ENCODE data around the gene CDH6.

The CDH6 gene

GRCh38 chr5:31271567-31271966, 78.1 kb downstream of the CDH6 start:
- Histone ChIP-seq H3K9ac (no peak overlapping the region), H3K4me1 (ENCODE audit: low read depth, poor library complexity, severe bottlenecking) (no peaks in the 10 kb centered on the region), H3K36me3 (ENCODE audit: insufficient read depth) (no peaks in the 10 kb centered on the region), H3K79me2 (ENCODE audit: insufficient read depth, low read depth) (no peaks in the 10 kb centered on the region), H3K27ac (no peak overlapping the region), H3K4me3 (IDR thresholded peaks at IDR 0.05; ENCODE audit: insufficient read depth, low read depth, low read length) (no peak overlapping the region), H3K4me2 (no peak overlapping the region), H4K20me1 (ENCODE audit: insufficient read depth) (no peaks in the 10 kb centered on the region), H3K27me3 (ENCODE audit: insufficient read depth, low read depth) (no peaks in the 10 kb centered on the region), H2AFZ (ENCODE audit: low read depth) (no peak overlapping the region)
- TF ChIP-seq CTCF (conservative IDR thresholded peaks at IDR 0.05; ENCODE audit: low read depth, low read length): no peak

- H3K27ac ChIP-seq: no peak overlapping the region
- H4K20me1 ChIP-seq (ENCODE audit: insufficient read depth): no peaks in the 10 kb centered on the region
- no peak overlapping the region for H3K9ac ChIP-seq
- no peak overlapping the region for H2AFZ ChIP-seq (ENCODE audit: low read depth)
- H3K27me3 ChIP-seq (ENCODE audit: insufficient read depth, low read depth): no peaks in the 10 kb centered on the region
- no peaks in the 10 kb centered on the region for H3K36me3 ChIP-seq (ENCODE audit: insufficient read depth)
- H3K79me2 ChIP-seq (ENCODE audit: insufficient read depth, low read depth): no peaks in the 10 kb centered on the region
- no peak overlapping the region for H3K4me2 ChIP-seq
- H3K4me1 ChIP-seq (ENCODE audit: low read depth, poor library complexity, severe bottlenecking): no peaks in the 10 kb centered on the region
- TF ChIP-seq CTCF (conservative IDR thresholded peaks at IDR 0.05; ENCODE audit: low read depth, low read length): no peak
- no peak overlapping the region for H3K4me3 ChIP-seq (IDR thresholded peaks at IDR 0.05; ENCODE audit: insufficient read depth, low read depth, low read length)
Measured at GRCh38 chr5:31273161-31273560, 79.7 kb downstream of the CDH6 start.

- Histone ChIP-seq H3K9ac (no peak overlapping the region), H3K27ac (no peak overlapping the region), H3K79me2 (ENCODE audit: insufficient read depth, low read depth) (no peaks in the 10 kb centered on the region), H3K4me2 (no peak overlapping the region), H3K36me3 (ENCODE audit: insufficient read depth) (no peaks in the 10 kb centered on the region), H4K20me1 (ENCODE audit: insufficient read depth) (no peaks in the 10 kb centered on the region), H3K4me1 (ENCODE audit: low read depth, poor library complexity, severe bottlenecking) (no peaks in the 10 kb centered on the region), H3K4me3 (IDR thresholded peaks at IDR 0.05; ENCODE audit: insufficient read depth, low read depth, low read length) (no peak overlapping the region), H2AFZ (ENCODE audit: low read depth) (no peak overlapping the region), H3K27me3 (ENCODE audit: insufficient read depth, low read depth) (no peaks in the 10 kb centered on the region)
- no peak for TF ChIP-seq CTCF (conservative IDR thresholded peaks at IDR 0.05; ENCODE audit: low read depth, low read length)
Measured at GRCh38 chr5:31273631-31274378, 80.3 kb downstream of the CDH6 start.

GRCh38 chr5:31280210-31280609, 86.7 kb downstream of the CDH6 start:
- no peak for TF ChIP-seq CTCF (conservative IDR thresholded peaks at IDR 0.05; ENCODE audit: low read depth, low read length)
- no peaks in the 10 kb centered on the region for H4K20me1 ChIP-seq (ENCODE audit: insufficient read depth)
- H3K4me2 ChIP-seq: no peak overlapping the region
- no peak overlapping the region for H3K27ac ChIP-seq
- no peaks in the 10 kb centered on the region for H3K79me2 ChIP-seq (ENCODE audit: insufficient read depth, low read depth)
- no peaks in the 10 kb centered on the region for H3K4me1 ChIP-seq (ENCODE audit: low read depth, poor library complexity, severe bottlenecking)
- H3K36me3 ChIP-seq (ENCODE audit: insufficient read depth): no peaks in the 10 kb centered on the region
- no peak overlapping the region for H3K4me3 ChIP-seq (IDR thresholded peaks at IDR 0.05; ENCODE audit: insufficient read depth, low read depth, low read length)
- no peaks in the 10 kb centered on the region for H3K27me3 ChIP-seq (ENCODE audit: insufficient read depth, low read depth)
- H2AFZ ChIP-seq (ENCODE audit: low read depth): no peak overlapping the region
- no peak overlapping the region for H3K9ac ChIP-seq
